HG03469 (cell line): ENCODE results near the gene DNAJB7.
"Not testable (repeated sequence)": the region's sequence is repeated elsewhere in the genome, so short reads cannot be mapped to it uniquely, and the experiment has no call there.

Source experiments
- ATAC-seq: cut with Tn5 transposase; IDR thresholded peaks from one replicate; pipeline ENCODE4 v1.9.1; 2021; ENCODE audit warnings: mild to moderate bottlenecking, moderate library complexity, moderate number of reproducible peaks; ENCODE audit not compliant: unreplicated experiment

The DNAJB7 gene

DNA sequence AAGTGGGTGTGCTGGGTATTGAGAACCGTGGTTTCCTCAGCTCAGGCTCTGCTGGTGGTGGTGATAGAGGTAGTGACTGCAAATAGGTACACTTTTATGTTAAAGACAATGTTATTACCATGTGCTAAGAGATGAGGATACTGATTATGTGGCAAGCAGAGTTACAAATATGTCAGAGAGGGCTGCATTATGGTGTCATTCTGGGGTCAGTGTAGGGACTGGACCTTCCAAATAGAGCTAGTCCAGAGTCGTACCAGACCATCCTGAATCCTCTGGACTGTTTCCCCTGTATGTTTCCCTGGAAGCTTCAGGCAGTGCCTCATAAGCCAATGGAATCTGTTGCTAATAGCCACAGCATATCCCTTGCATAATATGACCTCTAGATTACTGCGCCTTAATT is at the start of gene DNAJB7:
Gene DNAJB7, minus strand, starts transcription at position 101 of the 400 bp plus-strand sequence. CDS start 119 bp downstream, outside the sequence.
- ATAC-seq, result no peak

DNA sequence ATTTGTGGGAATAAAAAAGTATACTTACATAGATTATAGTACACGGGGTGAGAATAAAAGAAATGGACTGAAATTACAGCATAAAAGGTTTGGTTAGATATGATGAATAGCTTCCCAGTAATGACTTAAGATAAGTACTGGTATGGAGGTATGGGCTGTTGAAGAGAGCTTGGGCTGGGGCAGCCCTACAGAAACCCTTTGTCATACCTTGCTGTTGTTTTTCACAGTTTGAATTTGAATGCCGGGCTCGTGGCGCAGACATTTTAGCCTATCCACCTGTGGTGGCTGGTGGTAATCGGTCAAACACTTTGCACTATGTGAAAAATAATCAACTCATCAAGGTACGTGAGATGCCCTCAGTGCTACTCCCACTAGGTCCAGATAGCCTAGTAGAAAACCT is 47.0 kb upstream of the DNAJB7 start:
- no peak for ATAC-seq

DNA sequence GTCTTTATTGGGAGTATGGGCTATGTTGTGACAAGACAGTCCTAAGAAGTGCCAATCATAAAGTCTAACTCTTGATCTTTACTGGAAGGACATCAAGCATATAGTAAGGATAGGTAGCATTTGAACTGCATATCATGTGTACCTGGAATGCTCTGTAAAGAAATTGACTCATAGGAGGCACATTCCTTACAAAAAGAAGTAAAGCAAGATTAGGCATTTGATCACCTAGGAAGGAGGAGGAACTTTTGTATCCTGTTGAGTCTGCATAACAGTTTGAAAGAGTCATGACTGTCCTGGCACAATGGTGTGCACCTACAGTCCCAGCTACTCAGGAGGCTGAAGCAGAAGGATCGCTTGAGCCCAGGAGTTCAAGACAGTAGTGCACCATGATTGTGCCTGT is 42.2 kb upstream of the DNAJB7 start:
- ATAC-seq, result no peak

DNA sequence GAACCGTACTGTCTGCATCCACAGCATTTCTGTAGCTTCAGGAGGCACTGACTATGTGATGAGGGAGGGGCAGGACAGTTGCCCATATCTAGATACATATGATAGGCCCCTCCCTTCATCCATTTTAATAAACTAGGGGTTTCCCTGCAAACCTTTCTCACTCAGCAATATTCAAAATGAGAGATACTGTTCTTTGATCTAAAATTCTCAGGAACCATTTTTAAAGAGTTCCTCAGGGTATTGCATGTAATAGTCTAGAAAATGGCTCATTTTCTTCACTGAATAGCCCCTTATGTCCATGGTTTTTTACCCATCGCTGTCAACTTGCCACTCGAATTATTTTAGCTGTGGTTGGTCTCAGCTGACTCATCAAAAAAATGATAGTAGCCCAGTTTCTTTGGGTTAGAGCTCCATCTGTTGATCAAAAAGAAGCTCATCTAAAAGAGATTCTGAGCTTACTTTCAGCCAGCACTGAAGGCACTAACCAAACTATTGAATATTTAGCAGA is 37.0 kb upstream of the DNAJB7 start:
- no peak for ATAC-seq

DNA sequence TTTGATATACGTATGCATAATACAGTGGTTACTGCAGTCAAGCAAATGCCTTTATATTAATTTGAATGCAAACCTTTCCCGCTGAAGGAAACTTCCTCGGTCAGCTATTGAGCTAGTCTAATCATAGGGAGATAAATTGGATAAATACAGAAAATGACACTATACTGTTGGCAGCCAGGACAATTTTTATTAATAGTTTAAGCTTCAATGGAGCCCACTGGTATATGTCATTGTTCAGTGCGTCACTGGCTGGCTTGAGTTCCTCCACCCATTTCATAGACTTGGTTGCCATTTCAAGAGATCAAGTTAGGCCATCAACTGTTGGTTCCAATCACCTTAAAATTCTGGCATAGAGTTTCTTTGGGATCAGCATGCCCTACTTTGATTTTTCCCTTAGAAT is 32.5 kb upstream of the DNAJB7 start:
- no peak for ATAC-seq

DNA sequence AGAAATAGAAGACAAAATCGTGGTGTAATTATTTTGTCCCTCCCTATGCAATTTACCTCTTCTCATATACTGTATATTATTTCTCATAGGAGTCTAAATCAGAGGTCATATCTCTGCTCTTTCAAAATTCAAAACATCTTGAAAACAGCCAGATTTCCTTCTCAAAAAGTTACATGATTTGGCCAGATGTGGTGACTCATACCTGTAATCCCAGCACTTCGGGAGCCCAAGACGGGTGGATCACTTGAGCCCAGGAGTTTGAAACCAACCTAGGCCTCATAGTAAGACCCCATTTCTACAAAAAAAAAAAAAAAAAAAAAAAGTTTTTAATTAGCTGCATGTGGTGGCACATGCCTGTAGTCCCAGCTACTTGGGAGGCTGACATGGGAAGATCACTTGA is 29.0 kb upstream of the DNAJB7 start:
- ATAC-seq, result no peak

DNA sequence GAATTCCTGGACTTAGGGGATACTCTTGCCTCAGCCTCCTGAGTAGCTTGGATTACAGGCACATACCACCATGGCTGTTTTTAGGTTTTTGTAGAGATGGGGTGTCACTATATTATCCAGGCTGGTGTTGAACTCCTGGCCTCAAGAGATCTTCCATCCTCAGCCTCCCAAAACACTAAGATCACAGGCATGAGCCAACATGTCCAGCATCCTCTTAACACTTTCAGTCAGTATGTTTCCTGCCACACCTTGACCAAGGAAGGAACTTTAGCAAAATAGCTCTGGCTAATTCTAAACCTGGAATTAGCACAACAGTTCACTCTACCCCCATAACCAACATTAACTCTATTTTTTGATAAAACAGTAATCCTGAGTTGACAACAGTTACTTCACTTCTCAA is 27.2 kb upstream of the DNAJB7 start:
- no peak for ATAC-seq

DNA sequence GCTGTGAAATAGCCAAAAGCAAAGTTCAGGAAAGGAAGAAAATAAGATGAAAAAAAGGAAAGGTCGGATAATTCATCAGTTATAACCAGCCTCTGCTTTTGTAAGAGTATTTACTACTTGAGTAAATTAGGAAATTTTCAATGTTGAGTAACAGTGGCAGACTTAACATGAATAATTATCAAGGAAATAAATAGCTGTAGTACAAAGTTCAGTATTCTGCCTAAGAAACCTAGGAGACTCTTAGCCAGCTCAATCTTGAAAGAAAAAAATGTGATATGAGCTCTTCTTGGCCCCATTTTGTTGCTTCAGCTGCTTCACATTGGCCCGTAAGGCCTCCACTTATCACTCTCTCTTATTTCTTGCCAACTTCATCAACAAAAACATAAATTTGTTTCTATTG is 17.0 kb upstream of the DNAJB7 start:
- no peak for ATAC-seq

DNA sequence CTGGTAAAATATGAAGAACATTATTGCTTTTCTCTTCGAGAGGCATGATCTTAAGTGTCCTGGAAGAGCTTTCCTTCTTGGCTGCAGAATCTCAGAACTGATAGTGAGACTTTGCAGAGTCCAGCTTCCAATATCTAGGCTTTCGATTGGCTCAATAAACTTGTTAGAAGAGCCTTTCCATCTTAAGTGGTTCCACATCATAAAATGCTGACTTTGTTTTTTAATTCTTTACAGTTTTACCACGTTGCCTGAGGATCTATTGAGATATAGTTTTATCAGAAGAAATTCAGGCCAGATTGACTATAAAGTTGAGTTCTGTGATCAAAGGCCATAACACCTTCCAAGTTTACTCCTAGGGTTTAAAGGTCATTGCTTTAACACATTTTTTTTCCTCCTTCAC is 15.6 kb upstream of the DNAJB7 start:
- ATAC-seq, result no peak

DNA sequence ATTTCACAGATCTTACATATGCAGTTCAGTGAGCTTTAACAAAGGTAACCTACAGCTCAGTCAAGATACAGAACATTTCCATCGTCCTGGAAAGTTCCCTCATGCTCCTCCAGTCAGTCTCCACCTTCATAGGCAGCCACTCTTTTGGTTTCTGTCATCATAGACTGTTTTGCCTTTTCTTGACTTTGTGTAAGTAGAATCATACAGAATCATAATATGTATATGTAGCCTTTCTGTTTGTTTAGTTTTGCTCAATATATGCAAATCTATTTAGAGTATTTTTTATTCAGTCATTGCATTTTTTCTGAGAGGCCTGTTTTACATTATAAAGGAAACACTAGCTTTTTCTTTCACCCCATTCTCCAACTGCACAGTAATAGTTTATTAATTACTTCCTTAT is 15.0 kb upstream of the DNAJB7 start:
- no peak for ATAC-seq

DNA sequence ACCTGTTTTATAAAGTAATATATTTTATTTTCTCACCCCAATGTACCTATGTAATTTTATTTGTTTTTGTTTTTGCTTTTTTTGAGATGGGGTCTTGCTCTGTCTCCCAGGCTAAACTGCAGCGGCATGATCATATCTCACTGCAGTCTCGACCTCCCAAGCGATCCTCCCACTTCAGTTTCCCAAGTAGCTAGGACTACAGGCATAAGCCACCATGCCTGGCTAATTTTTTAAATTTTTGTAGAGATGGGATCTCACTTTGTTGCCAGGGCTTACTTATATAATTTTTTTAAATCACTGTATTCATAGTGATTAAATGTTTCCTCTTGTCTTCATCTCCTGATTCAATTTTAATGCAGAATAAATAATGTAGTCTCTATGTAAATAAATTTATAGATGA is 13.2 kb upstream of the DNAJB7 start:
- no peak for ATAC-seq

DNA sequence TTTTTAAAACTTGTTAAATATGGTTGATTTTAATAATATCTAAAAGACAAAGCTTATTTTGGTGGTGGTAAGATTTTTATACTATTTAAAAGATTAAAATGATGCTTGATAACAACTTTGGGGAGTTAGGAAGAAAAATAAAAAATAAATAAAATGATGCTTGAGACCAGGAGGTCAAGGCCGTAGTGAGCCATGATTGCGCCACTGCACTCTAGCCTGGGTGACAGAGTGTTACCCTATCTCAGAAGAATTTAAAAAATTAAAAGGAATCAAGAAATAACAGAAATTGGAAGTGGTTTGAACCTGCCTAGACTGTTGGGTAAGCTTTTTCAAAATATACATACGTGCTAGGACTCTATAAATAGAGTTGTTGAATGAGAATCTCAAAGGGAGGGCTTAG is 12.1 kb upstream of the DNAJB7 start:
- no peak for ATAC-seq

DNA sequence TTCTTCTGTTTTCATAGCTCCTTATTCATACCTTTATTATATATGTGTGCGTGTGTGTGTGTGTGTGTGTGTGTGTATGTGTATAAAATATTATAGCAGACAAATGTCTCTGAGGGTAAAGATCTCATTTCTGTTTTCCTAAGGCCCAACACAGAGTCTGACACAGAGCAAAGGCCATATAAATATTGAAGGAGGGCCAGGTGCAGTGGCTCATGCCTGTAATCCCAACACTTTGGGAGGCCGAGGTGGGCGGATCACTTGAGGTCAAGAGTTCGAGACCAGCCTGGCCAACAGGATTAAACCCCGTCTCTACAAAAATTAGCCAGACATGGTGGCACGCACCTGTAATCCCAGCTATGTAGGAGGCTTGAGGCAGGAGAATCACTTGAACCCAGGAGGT is 6.5 kb upstream of the DNAJB7 start:
- not testable (repeated sequence) for ATAC-seq

DNA sequence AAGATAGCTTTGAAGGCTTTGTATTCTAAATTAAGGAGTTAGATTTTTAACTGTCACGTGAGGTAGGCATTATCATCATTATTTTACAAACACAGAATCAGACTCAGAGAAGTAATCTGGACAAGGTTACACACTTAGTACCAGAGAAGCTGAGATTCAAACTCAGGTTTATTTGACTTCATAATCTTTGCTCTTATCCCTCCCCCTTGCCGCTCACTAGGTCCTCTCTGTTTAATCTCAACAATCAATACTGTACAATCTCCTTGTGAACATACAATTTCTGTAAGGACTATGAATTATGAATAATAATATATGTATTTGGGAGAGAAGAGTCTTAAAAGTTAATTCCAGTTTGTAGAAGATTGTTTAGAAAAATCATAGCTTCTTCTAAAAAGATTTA is 5.2 kb upstream of the DNAJB7 start:
- ATAC-seq, result no peak

DNA sequence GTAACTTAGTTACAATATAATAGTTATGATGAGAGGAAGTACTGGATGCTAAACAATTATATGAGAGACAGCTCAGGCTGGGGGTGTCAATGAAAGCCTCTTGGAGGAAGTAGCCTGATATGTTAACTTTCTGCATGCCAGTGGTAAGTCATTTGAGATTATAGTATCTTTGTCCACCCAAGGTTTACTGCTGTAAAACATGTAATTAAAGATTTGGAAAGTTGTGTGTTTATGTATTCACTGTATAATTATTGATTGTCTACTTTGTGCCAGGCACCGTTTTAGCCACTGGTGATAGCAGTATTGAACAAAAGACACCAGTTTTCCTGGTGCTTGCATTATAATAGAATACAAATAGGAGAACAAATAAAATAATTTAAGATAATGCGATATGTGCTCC is 624 bp upstream of the DNAJB7 start:
- no peak for ATAC-seq

DNA sequence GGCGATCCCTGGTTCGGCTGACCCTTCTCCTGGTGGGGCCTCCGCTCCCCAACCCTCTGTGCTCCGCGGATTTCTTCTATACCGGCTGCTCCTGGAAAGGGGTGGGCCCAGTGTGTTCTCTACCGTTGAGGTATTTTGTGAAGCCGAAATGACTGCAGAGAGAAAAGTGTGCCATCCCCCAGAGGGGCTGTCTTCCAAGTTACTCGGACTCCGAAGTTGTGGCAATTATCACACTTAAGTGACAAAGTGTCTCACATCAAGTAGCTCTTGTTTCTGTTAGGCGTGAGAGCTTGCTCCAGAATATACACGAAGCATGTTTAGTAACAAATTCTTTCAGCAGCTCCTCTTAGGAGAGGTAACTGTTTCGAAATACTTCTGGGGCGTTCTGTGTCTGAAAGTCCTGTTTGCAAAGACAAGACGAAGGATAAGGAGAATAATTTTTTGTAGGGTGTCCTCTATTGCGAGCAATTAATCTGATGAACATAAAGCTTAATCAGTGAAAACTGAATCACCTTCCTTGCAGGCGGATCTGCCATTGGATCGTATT is 4.5 kb downstream of the DNAJB7 start:
- ATAC-seq, result no peak

DNA sequence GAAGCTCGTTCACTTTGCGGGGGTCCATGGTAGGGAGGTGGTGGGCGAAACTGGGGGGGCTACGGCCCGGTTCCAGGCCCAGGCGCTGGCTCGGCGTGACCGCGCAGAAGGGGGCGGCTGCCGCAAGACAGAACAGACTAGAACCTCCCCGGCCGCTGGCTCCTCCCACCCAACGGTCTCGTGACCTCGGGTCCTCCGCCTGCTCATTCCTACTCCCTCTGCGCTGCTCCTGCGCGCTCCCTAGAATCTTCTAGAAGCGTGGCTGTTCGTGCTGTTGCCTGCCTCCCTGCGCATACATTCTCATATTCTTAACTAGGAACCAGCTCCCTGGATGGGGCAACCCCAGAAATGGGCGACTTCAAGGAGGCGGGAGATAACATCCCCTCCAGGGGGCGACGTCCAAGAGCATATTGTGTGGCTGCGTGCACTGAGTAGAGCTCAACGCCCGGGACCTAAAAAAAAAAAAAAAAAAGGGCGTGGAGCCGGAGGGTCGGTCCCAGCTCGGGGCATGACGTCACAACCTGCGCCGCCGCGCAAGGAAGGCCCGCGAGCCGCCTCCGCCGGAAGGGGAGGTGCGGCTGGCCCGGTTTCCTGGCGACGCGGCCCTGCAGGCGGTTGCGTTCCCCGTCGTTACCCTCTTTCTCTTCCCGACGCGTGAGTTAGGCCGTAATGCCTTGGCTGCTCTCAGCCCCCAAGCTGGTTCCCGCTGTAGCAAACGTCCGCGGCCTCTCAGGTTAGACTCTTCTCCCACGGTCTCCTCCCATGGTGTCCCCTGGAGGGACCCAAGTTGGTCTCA is 5.2 kb downstream of the DNAJB7 start, which contains the start of the genes ST13 and XPNPEP3:
Gene ST13, minus strand, starts transcription at position 127 of the 796 bp plus-strand sequence. Its CDS starts 99 bp downstream, at position 28.
Gene XPNPEP3, plus strand, starts transcription at position 636 of the 796 bp plus-strand sequence. Its CDS starts 34 bp downstream, at position 670.
- ATAC-seq, result peak; percentile 67

DNA sequence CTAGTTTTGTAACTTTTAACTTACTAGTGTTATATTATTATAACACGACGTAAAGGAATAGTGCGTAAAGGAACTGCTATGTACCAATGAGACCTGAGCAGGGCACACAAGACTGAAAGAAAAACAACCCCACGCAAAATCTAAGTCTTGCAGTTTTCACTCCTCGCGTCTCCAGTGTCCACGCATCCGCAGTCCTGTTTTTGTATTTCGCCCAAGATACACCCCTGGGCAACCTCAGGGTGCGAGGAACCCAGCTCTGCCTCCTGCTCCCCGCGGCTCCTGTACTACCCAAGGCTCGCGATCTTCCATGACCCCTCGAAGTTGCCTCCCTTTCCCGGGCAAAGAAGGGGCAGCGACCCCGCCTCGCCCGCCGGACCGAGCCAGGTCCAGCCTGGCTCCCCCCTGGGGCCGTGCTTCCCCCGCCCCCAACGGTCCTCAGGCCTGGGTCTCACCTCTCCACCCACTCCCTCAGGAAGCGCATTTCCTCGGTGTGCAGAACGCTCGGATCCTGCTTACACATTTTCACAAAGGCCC is 5.9 kb downstream of the DNAJB7 start:
- ATAC-seq, result no peak

DNA sequence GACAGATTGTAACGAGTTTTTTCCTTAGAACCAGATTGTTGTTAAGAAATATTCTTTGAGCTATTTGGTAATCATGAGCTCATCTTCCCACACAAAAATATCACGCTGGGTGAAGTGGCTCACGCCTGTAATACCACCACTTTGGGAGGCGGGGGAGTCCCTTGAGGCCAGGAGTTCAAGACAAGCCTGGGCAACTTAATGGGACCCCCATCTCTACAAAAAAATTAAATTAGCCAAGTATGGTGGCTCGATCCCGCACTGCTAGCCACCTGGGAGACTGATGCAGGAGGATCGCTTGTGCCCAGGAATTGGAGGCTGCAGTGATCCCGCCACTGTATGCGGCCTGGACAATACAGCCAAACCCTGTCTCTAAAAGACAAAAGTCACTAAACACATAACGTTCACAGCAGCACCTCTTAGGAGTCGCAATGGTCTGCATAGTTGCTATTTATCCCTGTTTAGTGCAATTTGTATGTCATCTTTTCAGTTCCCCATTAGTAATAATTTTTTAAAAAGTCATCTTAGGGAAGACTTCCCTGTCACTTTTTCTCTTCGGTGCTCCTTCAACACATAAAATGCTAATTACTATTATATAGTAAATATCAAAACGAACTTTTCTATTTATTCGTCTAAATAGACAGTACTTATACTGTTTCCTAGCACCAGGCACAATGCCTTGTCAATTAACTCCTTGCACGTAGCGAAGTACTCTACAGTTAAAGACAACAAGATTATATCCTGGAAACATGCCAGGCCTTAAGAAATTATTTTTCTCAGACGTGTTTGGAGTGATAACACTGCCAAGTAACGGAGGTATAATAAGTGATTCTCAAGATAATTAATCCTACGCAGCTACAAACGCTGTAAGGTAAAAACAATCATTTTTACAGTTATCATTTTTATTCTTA is 6.6 kb downstream of the DNAJB7 start:
- no peak for ATAC-seq

DNA sequence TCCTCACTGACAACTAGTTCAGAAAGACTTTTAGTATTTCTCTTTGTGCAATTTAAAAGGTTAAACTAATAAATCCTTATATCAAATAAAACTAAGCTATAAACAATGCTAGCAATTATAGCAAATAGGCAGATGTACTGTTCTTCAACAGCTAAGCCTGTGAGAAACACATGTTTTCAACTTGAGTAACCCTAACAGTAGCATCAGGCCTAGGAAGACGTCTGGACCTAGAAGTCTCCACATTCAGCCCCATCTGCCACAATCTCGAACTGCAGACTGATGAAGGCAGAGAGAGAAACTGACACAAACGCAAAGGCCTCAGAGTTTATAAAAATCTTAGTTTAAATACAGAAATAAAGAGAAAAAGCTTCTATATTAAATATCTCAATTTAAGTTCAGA is 8.0 kb downstream of the DNAJB7 start:
- no peak for ATAC-seq

DNA sequence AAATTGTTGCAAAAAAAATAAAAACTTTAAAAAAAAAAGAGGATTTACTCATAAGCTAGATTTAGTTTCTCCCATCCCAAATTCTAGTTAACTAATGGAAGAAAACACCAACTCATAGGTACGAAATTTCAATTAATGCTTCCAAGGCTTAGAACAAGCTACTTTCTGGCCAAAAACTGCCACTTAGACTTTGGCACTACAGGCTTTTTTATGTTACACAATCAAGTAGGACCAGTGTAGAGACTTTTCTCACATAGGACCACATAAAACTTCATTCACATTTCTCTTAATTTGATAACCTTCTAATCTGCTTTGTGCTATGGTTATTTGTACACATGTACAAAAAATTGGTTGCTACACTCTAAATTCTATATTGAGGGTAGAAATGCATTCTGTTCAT is 8.6 kb downstream of the DNAJB7 start:
- no peak for ATAC-seq
